ENCODE data around the gene MARCKS. TPM values are rescaled to one million over a fixed set of nuclear protein-coding genes. Genes with fewer than 3 reads are reported as not detected.

MARCKS gene
- total and polyA plus RNA-seq, 10 donors, result 43.4 to 119 (median 70.6) TPM

- no peaks in the 10 kb centered on the region for H3K9me3 ChIP-seq
- intact Hi-C loops (cut with DNase I; ENCODE audit: low total_unique reads), result no loop called here
- 71 to 95% (median 85%) methylated on average over 1 of the region's 1 CpG for WGBS, 5 donors
- H3K4me1 ChIP-seq, result peaks cover 0 to 19% (median 3%) of the 10 kb centered on the region in 6 donors
- H3K4me3 ChIP-seq, result no peak overlapping the region
- no peaks in the 10 kb centered on the region for H3K36me3 ChIP-seq
- TF ChIP-seq CTCF (IDR thresholded peaks at IDR 0.05 in 8 of 11, conservative IDR thresholded peaks at IDR 0.05 in 3 of 11) (no peak), POLR2A (IDR thresholded peaks at IDR 0.05) (no peak), POLR2AphosphoS5 (IDR thresholded peaks at IDR 0.05) (no peak)
- no peak for DNase-seq
- no peaks in the 10 kb centered on the region for H3K27me3 ChIP-seq (replicated peaks in 1 of 7)
- H3K27ac ChIP-seq, result no peak overlapping the region
These were observed 38.6 kb upstream of the MARCKS start for GRCh38 chr6:113818578-113818977.

DNA sequence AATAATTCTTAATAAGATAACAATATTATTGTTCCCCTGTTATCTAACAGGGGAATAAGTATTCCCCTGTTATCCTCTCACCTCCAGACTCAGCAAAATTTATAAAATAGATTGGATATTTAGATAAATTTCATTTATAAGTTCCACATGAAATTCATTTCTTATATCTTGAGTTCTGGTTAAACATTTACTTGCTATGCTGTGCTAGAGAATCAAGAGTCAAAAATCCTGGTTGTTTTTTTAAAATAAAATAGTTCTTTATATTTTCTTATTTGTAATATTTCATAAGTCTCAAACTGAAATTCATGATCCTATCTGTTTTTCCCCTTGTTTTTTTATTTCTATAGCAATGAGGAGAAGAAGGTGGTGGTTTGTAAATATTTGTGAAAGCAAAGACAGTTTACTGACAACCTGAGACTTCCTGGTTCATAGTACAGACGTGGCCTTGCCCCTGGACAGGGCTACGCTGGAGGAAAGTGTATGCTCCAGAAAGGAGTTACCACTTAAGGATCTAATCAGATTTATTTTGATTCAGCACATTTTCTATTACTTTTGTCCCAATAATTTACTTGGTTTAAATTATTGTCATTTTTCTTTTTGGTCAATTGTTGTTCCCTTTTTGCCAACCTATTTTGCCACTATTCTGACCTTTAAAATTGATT, 37.8 kb upstream of the MARCKS start:
- intact Hi-C loops (cut with DNase I; ENCODE audit: low total_unique reads), result no loop called here
- Histone ChIP-seq H3K4me1 (peaks cover 0 to 19% (median 3%) of the 10 kb centered on the region in 6 donors), H3K4me3 (no peak overlapping the region), H3K9me3 (no peaks in the 10 kb centered on the region), H3K27me3 (replicated peaks in 1 of 7) (no peaks in the 10 kb centered on the region), H3K27ac (no peak overlapping the region), H3K36me3 (no peaks in the 10 kb centered on the region)
- DNase-seq, result no peak
- WGBS, 5 donors, result 50 to 66% (median 63%) methylated on average over 2 of the region's 2 CpGs
- TF ChIP-seq POLR2A (IDR thresholded peaks at IDR 0.05) (no peak), CTCF (IDR thresholded peaks at IDR 0.05 in 8 of 11, conservative IDR thresholded peaks at IDR 0.05 in 3 of 11) (no peak), POLR2AphosphoS5 (IDR thresholded peaks at IDR 0.05) (no peak)

DNA sequence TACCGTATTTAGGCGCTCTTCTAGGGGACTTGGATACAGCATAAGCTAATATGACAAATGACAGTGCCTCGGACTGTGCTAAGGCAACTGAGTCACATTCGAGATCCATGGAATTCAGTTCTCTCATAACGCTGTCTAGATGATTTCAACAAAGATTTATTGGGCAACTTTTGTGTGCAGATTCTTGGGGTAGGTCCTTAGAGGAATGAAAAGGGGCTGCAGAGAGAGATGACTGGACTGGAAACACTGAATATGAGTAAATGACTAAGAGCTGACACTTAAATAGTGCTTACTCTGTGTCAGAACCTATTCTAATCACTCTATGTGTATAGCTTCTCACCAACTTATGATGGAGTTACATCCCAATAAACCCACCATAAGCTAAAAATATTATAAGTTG, 36.4 kb upstream of the MARCKS start:
- no peaks in the 10 kb centered on the region for H3K9me3 ChIP-seq
- H3K36me3 ChIP-seq, result no peaks in the 10 kb centered on the region
- no peak for DNase-seq
- no peak overlapping the region for H3K27ac ChIP-seq
- intact Hi-C loops (cut with DNase I; ENCODE audit: low total_unique reads), result no loop called here
- H3K27me3 ChIP-seq (replicated peaks in 1 of 7), result no peaks in the 10 kb centered on the region
- WGBS, 5 donors, result 87 to 96% (median 94%) methylated on average over 5 of the region's 5 CpGs
- peaks cover 0 to 19% (median 3%) of the 10 kb centered on the region in 6 donors for H3K4me1 ChIP-seq
- no peak overlapping the region for H3K4me3 ChIP-seq
- no peak for TF ChIP-seq POLR2AphosphoS5 (IDR thresholded peaks at IDR 0.05)
- no peak for TF ChIP-seq POLR2A (IDR thresholded peaks at IDR 0.05)
- TF ChIP-seq CTCF (IDR thresholded peaks at IDR 0.05 in 8 of 11, conservative IDR thresholded peaks at IDR 0.05 in 3 of 11), result no peak

GRCh38 chr6:113821445-113821844, 35.7 kb upstream of the MARCKS start:
- H3K9me3 ChIP-seq, result no peaks in the 10 kb centered on the region
- peaks cover 0 to 19% (median 3%) of the 10 kb centered on the region in 6 donors for H3K4me1 ChIP-seq
- no peak for DNase-seq
- no peaks in the 10 kb centered on the region for H3K27me3 ChIP-seq (replicated peaks in 1 of 7)
- H3K27ac ChIP-seq, result no peak overlapping the region
- 88 to 97% (median 92%) methylated on average over 3 of the region's 3 CpGs for WGBS, 5 donors
- intact Hi-C loops (cut with DNase I; ENCODE audit: low total_unique reads), result no loop called here
- no peaks in the 10 kb centered on the region for H3K36me3 ChIP-seq
- TF ChIP-seq POLR2A (IDR thresholded peaks at IDR 0.05), result no peak
- no peak for TF ChIP-seq POLR2AphosphoS5 (IDR thresholded peaks at IDR 0.05)
- TF ChIP-seq CTCF (IDR thresholded peaks at IDR 0.05 in 8 of 11, conservative IDR thresholded peaks at IDR 0.05 in 3 of 11), result no peak
- H3K4me3 ChIP-seq, result no peak overlapping the region
